Right ventricle myocardium superior (tissue), 1 donor: ENCODE measurements around the gene NDRG2. TPM values are rescaled to one million over a fixed set of nuclear protein-coding genes. Genes with fewer than 3 reads are reported as not detected.

ENCODE experiments used
- microRNA-seq: library from miRNA; unstranded; fragments of <30 nt; microRNA quantifications from one replicate; pipeline ENCODE4 v1.2.0, GENCODE V29; 2020
- total RNA-seq: library from RNA; stranded (reverse); fragmentation: NEBNext Ultra II Directional; extraction: Animal tissue kit (Norgen Biotek cat#: 25700); gene quantifications from one replicate; pipeline ENCODE4 v1.2.1, GENCODE V29; 2021
- donor health status: DM: no; HTN: yes; CAD: no; lungs with severe emphysema.

NDRG2 gene
- total RNA-seq, 1 donor from 2014 or later: 327 TPM

Small RNA genes lying within 50 kb of the gene (microRNA-seq; reads per million reads assigned to microRNA genes)
- gene MIR6717: not detected

Other genes starting within 250 kb of the NDRG2 start
- gene RNASE6, start 243.8 kb downstream of the NDRG2 start, total RNA-seq: 6.4 TPM
- gene RNASE1, start 222.2 kb downstream of the NDRG2 start, total RNA-seq: 317 TPM
- gene RNASE3, start 133.7 kb downstream of the NDRG2 start, total RNA-seq: not detected
- gene RNASE2, start 69.6 kb downstream of the NDRG2 start, total RNA-seq: 2.5 TPM
- gene METTL17, start 35.1 kb downstream of the NDRG2 start, total RNA-seq: 41.7 TPM
- gene SLC39A2, start 25.8 kb downstream of the NDRG2 start, total RNA-seq: not detected
- 0.81 TPM for gene TPPP2, start 5.2 kb upstream of the NDRG2 start, total RNA-seq
- gene RNASE13, start 9.7 kb upstream of the NDRG2 start, total RNA-seq: not detected
- not detected for gene RNASE7, start 17.3 kb upstream of the NDRG2 start, total RNA-seq
- not detected for gene RNASE8, start 32.8 kb upstream of the NDRG2 start, total RNA-seq
- 21.2 TPM for gene ARHGEF40, start 45.2 kb upstream of the NDRG2 start, total RNA-seq
- gene ZNF219, start 73.6 kb upstream of the NDRG2 start, total RNA-seq: 50.0 TPM
- gene TMEM253, start 76.0 kb upstream of the NDRG2 start, total RNA-seq: 0.43 TPM
- not detected for gene OR5AU1, start 131.0 kb upstream of the NDRG2 start, total RNA-seq
- gene HNRNPC, start 244.4 kb upstream of the NDRG2 start, total RNA-seq: 238 TPM